HEK293T (cell line): ENCODE data around the gene TMEM176B.

Source experiments
- CTCF ChIA-PET: fragments of 350-600 bp; formaldehyde crosslinking; extraction: SDS; loops from one replicate; lab custom pipeline; 2021; ENCODE audit warnings: antibody characterized with exemption, inconsistent platforms; lab: Yijun Ruan, JAX
- POLR2A ChIA-PET: fragments of 350-600 bp; formaldehyde crosslinking; extraction: SDS; loops from one replicate; lab custom pipeline; 2020; ENCODE audit warnings: antibody characterized with exemption, inconsistent platforms; lab: Yijun Ruan, JAX
- DNase-seq: peaks from one replicate; pipeline ENCODE4 v3.0.0; 2012; ENCODE audit warnings: mixed read lengths; ENCODE audit errors: extremely low spot score
- ARNT ChIP-seq: fragments of 450-650 bp; IDR thresholded peaks from 2 replicates; pipeline ENCODE4 v1.6.1; 2017; ENCODE audit warnings: mild to moderate bottlenecking
- BHLHE40 ChIP-seq: fragments of 450-650 bp; IDR thresholded peaks from 2 replicates; pipeline ENCODE4 v1.6.1; 2016; ENCODE audit warnings: mild to moderate bottlenecking, moderate library complexity, borderline replicate concordance
- CTBP1 ChIP-seq: fragments of 450-650 bp; IDR thresholded peaks from 2 replicates; pipeline ENCODE4 v1.6.1; 2016; ENCODE audit warnings: borderline replicate concordance
- ELF4 ChIP-seq: fragments of 450-650 bp; IDR thresholded peaks from 2 replicates; pipeline ENCODE4 v1.6.1; 2017; ENCODE audit warnings: antibody characterized with exemption
- FOXA1 ChIP-seq: fragments of 450-650 bp; IDR thresholded peaks from 2 replicates; pipeline ENCODE4 v1.6.1; 2016; ENCODE audit warnings: mild to moderate bottlenecking
- FOXK2 ChIP-seq: fragments of 450-650 bp; IDR thresholded peaks from 2 replicates; pipeline ENCODE4 v1.6.1; 2016; ENCODE audit warnings: mild to moderate bottlenecking
- FOXM1 ChIP-seq: fragments of 450-650 bp; IDR thresholded peaks from 2 replicates; pipeline ENCODE4 v1.6.1; 2017; ENCODE audit warnings: mild to moderate bottlenecking, borderline replicate concordance
- HDGF ChIP-seq: fragments of 450-650 bp; IDR thresholded peaks from 2 replicates; pipeline ENCODE4 v1.6.1; 2017; ENCODE audit warnings: antibody characterized with exemption, borderline replicate concordance
- L3MBTL2 ChIP-seq: fragments of 450-650 bp; conservative IDR thresholded peaks from 2 replicates; pipeline ENCODE4 v1.6.1; 2016; ENCODE audit warnings: mild to moderate bottlenecking
- LEF1 ChIP-seq: fragments of 450-650 bp; IDR thresholded peaks from 2 replicates; pipeline ENCODE4 v1.6.1; 2017; ENCODE audit warnings: mild to moderate bottlenecking, borderline replicate concordance
- NFRKB ChIP-seq: fragments of 450-650 bp; IDR thresholded peaks from 2 replicates; pipeline ENCODE4 v1.6.1; 2016; ENCODE audit warnings: mild to moderate bottlenecking, moderate library complexity
- SP1 ChIP-seq: fragments of 450-650 bp; IDR thresholded peaks from 2 replicates; pipeline ENCODE4 v1.6.1; 2017
- SUZ12 ChIP-seq: fragments of 450-650 bp; IDR thresholded peaks from 2 replicates; pipeline ENCODE4 v1.6.1; 2016; ENCODE audit warnings: mild to moderate bottlenecking
- TARDBP ChIP-seq: fragments of 450-650 bp; IDR thresholded peaks from 2 replicates; pipeline ENCODE4 v1.6.1; 2016
- ZNF384 ChIP-seq: fragments of 450-650 bp; IDR thresholded peaks from 2 replicates; pipeline ENCODE4 v1.6.1; 2016
- TF ChIP-seq, protein P1 (sequence below): fragments of 450-650 bp; IDR thresholded peaks from 2 replicates; pipeline ENCODE4 v1.6.1; 2016

Gene TMEM176B

GRCh38 chr7:150845421-150845861 is 45.3 kb upstream of the TMEM176B start:
- TF ChIP-seq SP1 (no peak), TARDBP (no peak), CTBP1 (no peak), LEF1 (no peak)
- CTCF ChIA-PET, result no interaction called here
- POLR2A ChIA-PET, result no interaction called here
- no peak for DNase-seq

GRCh38 chr7:150842716-150843115 is 42.6 kb upstream of the TMEM176B start:
- CTCF ChIA-PET, result no interaction called here
- POLR2A ChIA-PET, result no interaction called here
- no peak for DNase-seq
- TF ChIP-seq L3MBTL2 (no peak), SP1 (no peak), ZNF384 (no peak), CTBP1 (no peak), FOXK2 (no peak), LEF1 (no peak), NFRKB (no peak), ARNT (no peak), HDGF (no peak), FOXM1 (no peak), FOXA1 (no peak), TARDBP (no peak), ELF4 (no peak), BHLHE40 (no peak), SUZ12 (no peak)
- TF ChIP-seq, protein P1, sequence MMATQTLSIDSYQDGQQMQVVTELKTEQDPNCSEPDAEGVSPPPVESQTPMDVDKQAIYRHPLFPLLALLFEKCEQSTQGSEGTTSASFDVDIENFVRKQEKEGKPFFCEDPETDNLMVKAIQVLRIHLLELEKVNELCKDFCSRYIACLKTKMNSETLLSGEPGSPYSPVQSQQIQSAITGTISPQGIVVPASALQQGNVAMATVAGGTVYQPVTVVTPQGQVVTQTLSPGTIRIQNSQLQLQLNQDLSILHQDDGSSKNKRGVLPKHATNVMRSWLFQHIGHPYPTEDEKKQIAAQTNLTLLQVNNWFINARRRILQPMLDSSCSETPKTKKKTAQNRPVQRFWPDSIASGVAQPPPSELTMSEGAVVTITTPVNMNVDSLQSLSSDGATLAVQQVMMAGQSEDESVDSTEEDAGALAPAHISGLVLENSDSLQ, result no peak

DNA sequence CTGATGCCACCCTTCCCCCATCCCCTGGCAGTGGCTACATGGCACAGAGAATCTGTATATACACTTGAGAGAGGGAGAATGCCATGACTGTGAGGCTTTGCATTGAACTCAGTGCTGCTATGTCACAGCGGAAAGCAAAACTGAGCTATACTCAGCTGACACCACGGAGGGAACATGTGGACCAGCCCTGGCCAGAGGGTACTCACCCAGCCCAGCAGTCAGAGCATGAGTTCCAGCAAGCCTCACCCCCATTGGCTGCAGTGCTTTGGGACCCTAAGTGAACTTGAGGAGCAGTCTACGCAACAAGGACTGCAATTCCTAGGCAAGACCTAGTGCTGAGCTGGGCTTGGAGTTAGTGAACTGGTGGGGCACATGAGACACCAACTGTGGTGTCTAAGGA is 41.9 kb upstream of the TMEM176B start:
- CTCF ChIA-PET, result no interaction called here
- TF ChIP-seq ELF4 (no peak), L3MBTL2 (no peak), FOXM1 (no peak), HDGF (no peak), NFRKB (no peak), CTBP1 (no peak), FOXK2 (no peak), FOXA1 (no peak), SUZ12 (no peak), ZNF384 (no peak), TARDBP (no peak), SP1 (no peak), BHLHE40 (no peak), ARNT (no peak), LEF1 (no peak)
- TF ChIP-seq, protein P1, result no peak
- POLR2A ChIA-PET, result no interaction called here
- no peak for DNase-seq

DNA sequence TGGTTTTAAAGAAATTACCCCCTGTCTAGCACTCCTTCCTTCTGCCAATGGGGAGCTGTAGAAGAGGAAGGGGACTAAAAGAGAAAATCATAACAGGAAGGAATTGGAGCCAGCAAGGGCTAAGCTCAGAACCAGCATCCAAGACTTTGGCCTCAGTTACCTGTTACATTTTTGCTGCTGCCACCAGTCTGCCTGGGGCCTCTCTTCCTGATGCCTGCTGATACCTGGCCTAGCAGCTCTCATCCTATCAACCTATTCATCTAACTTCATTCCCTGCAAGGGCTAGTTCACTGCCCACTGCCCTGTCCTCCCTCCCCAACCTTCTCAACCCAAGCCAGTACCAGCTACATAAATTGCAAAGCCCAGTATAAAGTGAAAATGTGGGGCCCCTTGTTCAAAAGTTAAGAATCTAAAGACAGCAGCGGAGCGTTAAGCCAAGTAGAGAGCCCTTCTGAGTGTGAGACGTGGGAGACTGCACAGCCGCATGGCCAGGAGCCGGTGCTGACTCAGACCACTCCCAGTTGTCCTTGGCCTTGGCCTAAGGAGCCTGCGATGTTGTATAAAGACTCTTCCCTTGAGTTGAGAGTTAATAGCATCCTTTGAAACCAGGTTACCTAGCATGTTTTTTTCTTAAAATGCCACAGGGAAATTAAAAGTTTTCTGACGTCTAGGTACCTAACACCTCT is 38.9 kb upstream of the TMEM176B start:
- POLR2A ChIA-PET, result no interaction called here
- no peak for DNase-seq
- CTCF ChIA-PET, result no interaction called here
- TF ChIP-seq FOXK2 (no peak), SP1 (no peak), LEF1 (no peak), FOXA1 (no peak), FOXM1 (no peak), ARNT (no peak), TARDBP (no peak), CTBP1 (no peak), HDGF (no peak), NFRKB (no peak), L3MBTL2 (no peak), ELF4 (no peak), SUZ12 (no peak), ZNF384 (no peak), BHLHE40 (no peak)
- TF ChIP-seq, protein P1, result no peak

DNA sequence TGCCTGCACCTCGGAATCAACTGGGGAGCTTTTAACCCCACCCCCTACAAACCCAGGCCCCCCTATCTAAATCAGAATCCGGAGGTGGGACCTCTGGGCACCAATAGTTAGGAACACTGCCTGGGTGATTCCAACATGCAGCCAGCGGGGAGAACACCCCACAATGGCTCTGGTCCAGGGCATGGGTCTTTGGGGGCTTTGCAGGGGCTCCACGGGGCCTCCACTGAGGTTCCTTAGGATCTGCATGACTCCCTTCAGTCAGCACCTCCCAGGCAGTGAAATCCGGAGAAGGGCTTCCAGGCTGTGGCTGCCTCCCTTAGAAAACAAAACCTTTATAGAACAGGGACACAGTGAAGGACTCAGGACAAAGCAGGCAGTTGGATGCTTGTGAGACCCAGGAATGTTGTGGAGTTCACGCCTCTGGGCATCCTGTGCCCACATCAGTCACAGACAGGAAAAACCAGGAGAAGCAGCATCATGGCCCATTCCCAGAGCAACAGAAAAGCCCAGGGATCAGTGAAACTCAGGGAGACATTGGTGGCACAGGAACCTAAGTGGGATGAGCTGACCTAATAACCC is 35.6 kb upstream of the TMEM176B start:
- ChIA-PET POLR2A (no interaction called here), CTCF (interaction anchor here (1.1 kb wide), 1 partner anchor 62 kb away, joined by 5 read pairs; no protein-coding TSS in a partner anchor)
- no peak for DNase-seq
- TF ChIP-seq, protein P1, result no peak
- TF ChIP-seq SP1, result no peak
- no peak for TF ChIP-seq L3MBTL2
- TF ChIP-seq CTBP1, result no peak

DNA sequence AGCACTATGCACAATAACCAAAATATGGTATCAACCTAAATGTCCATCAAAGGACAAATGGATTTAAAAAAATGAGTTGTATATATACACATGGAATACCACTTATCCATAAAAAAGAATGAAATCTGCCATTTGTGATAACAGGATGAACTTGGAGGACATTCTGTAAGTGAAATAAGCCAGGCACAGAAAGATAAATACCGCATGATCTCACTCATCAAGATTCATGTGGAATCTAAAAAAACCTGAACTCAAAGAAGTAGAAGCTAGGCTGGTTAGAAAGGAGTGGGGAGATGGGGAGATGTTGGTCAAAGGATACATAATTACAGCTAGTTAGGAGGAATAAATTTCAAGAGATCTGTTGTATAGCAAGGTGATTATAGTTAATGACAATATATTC is 34.9 kb upstream of the TMEM176B start:
- no peak for DNase-seq
- ChIA-PET POLR2A (no interaction called here), CTCF (no interaction called here)
- no peak for TF ChIP-seq TARDBP
- TF ChIP-seq SUZ12, result no peak
- no peak for TF ChIP-seq FOXM1
- no peak for TF ChIP-seq FOXA1
- no peak for TF ChIP-seq ZNF384
- TF ChIP-seq NFRKB, result no peak
- TF ChIP-seq HDGF, result no peak
- no peak for TF ChIP-seq BHLHE40
- no peak for TF ChIP-seq FOXK2
- no peak for TF ChIP-seq SP1
- TF ChIP-seq ARNT, result no peak
- no peak for TF ChIP-seq ELF4
- no peak for TF ChIP-seq CTBP1
- TF ChIP-seq LEF1, result no peak
- TF ChIP-seq, protein P1, result no peak
- no peak for TF ChIP-seq L3MBTL2
